ENCODE results near the gene FCER2. TPM values are rescaled to one million over a fixed set of nuclear protein-coding genes. Genes with fewer than 3 reads are reported as not detected.

FCER2 gene
- total and polyA plus RNA-seq, 4 donors = 0.14 TPM; not detected in 3

- TF ChIP-seq, protein P1, sequence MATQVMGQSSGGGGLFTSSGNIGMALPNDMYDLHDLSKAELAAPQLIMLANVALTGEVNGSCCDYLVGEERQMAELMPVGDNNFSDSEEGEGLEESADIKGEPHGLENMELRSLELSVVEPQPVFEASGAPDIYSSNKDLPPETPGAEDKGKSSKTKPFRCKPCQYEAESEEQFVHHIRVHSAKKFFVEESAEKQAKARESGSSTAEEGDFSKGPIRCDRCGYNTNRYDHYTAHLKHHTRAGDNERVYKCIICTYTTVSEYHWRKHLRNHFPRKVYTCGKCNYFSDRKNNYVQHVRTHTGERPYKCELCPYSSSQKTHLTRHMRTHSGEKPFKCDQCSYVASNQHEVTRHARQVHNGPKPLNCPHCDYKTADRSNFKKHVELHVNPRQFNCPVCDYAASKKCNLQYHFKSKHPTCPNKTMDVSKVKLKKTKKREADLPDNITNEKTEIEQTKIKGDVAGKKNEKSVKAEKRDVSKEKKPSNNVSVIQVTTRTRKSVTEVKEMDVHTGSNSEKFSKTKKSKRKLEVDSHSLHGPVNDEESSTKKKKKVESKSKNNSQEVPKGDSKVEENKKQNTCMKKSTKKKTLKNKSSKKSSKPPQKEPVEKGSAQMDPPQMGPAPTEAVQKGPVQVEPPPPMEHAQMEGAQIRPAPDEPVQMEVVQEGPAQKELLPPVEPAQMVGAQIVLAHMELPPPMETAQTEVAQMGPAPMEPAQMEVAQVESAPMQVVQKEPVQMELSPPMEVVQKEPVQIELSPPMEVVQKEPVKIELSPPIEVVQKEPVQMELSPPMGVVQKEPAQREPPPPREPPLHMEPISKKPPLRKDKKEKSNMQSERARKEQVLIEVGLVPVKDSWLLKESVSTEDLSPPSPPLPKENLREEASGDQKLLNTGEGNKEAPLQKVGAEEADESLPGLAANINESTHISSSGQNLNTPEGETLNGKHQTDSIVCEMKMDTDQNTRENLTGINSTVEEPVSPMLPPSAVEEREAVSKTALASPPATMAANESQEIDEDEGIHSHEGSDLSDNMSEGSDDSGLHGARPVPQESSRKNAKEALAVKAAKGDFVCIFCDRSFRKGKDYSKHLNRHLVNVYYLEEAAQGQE (IDR thresholded peaks at IDR 0.05) = no peak
Measured at GRCh38 chr19:7729211-7729610, 27.3 kb upstream of the FCER2 start (continued).

- Histone ChIP-seq H3K9ac (ENCODE audit: low read depth in 1 of 2, low read length in 2 of 2) (no peak overlapping the region), H3K36me3 (ENCODE audit: control insufficient read depth in 4 of 4, insufficient read depth in 3 of 4, low read depth in 1 of 4, low read length in 3 of 4) (no peaks in the 10 kb centered on the region), H3K4me3 (ENCODE audit: low read depth in 1 of 3, low read length in 3 of 3) (no peak overlapping the region), H3K27ac (ENCODE audit: low read depth in 1 of 2, low read length in 2 of 2) (no peak overlapping the region), H3K9me3 (ENCODE audit: control insufficient read depth in 4 of 4, low read length in 3 of 4) (no peaks in the 10 kb centered on the region), H3K4me1 (ENCODE audit: control insufficient read depth in 4 of 4, insufficient read depth in 4 of 4, low read length in 3 of 4) (peaks cover 0 to 2% (median 0%) of the 10 kb centered on the region in 4 donors), H3K27me3 (ENCODE audit: control insufficient read depth in 4 of 4, insufficient read depth in 4 of 4, low read length in 3 of 4) (peaks cover 0 to 9% (median under 1%) of the 10 kb centered on the region in 4 donors)
- 67% methylated on average over 2 of the region's 2 CpGs for WGBS
- no peak for DNase-seq (ENCODE audit: low spot score)
- TF ChIP-seq TAF1 (conservative IDR thresholded peaks at IDR 0.05) (no peak), EGR1 (IDR thresholded peaks at IDR 0.05; ENCODE audit: low read depth in 2 of 2) (no peak), JUND (IDR thresholded peaks at IDR 0.05) (no peak), ATF3 (IDR thresholded peaks at IDR 0.05) (no peak), HNF4G (IDR thresholded peaks at IDR 0.05) (no peak), SP1 (IDR thresholded peaks at IDR 0.05) (no peak), FOXA1 (IDR thresholded peaks at IDR 0.05) (no peak)
- TF ChIP-seq, protein P1 (IDR thresholded peaks at IDR 0.05) = no peak
- TF ChIP-seq, protein P2, sequence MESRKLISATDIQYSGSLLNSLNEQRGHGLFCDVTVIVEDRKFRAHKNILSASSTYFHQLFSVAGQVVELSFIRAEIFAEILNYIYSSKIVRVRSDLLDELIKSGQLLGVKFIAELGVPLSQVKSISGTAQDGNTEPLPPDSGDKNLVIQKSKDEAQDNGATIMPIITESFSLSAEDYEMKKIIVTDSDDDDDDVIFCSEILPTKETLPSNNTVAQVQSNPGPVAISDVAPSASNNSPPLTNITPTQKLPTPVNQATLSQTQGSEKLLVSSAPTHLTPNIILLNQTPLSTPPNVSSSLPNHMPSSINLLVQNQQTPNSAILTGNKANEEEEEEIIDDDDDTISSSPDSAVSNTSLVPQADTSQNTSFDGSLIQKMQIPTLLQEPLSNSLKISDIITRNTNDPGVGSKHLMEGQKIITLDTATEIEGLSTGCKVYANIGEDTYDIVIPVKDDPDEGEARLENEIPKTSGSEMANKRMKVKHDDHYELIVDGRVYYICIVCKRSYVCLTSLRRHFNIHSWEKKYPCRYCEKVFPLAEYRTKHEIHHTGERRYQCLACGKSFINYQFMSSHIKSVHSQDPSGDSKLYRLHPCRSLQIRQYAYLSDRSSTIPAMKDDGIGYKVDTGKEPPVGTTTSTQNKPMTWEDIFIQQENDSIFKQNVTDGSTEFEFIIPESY (IDR thresholded peaks at IDR 0.05) = no peak
Measured at GRCh38 chr19:7725791-7726190, 23.9 kb upstream of the FCER2 start.

- TF ChIP-seq RAD21 (IDR thresholded peaks at IDR 0.05) = no peak
- TF ChIP-seq TAF1 (conservative IDR thresholded peaks at IDR 0.05) = no peak
- TF ChIP-seq, protein P1 (IDR thresholded peaks at IDR 0.05) = no peak
- no peak for TF ChIP-seq EGR1 (IDR thresholded peaks at IDR 0.05; ENCODE audit: low read depth in 2 of 2)
- TF ChIP-seq CTCF (IDR thresholded peaks at IDR 0.05; ENCODE audit: low read depth, low read length, missing input control) = no peak
- TF ChIP-seq NR2F2 (IDR thresholded peaks at IDR 0.05) = no peak
- TF ChIP-seq ATF3 (IDR thresholded peaks at IDR 0.05) = no peak
- TF ChIP-seq HNF4A (conservative IDR thresholded peaks at IDR 0.05) = no peak
- TF ChIP-seq MAX (IDR thresholded peaks at IDR 0.05) = no peak
- H3K9me3 ChIP-seq (ENCODE audit: control insufficient read depth in 4 of 4, low read length in 3 of 4) = no peaks in the 10 kb centered on the region
- no peaks in the 10 kb centered on the region for H3K4me1 ChIP-seq (ENCODE audit: control insufficient read depth in 4 of 4, insufficient read depth in 4 of 4, low read length in 3 of 4)
- no peak overlapping the region for H3K9ac ChIP-seq (ENCODE audit: low read depth in 1 of 2, low read length in 2 of 2)
- DNase-seq (ENCODE audit: low spot score) = no peak
- H3K36me3 ChIP-seq (ENCODE audit: control insufficient read depth in 4 of 4, insufficient read depth in 3 of 4, low read depth in 1 of 4, low read length in 3 of 4) = no peaks in the 10 kb centered on the region
- 55% methylated on average over 5 of the region's 5 CpGs for WGBS
- H3K27me3 ChIP-seq (ENCODE audit: control insufficient read depth in 4 of 4, insufficient read depth in 4 of 4, low read length in 3 of 4) = no peaks in the 10 kb centered on the region
- H3K27ac ChIP-seq (ENCODE audit: low read depth in 1 of 2, low read length in 2 of 2) = no peak overlapping the region
- H3K4me3 ChIP-seq (ENCODE audit: low read depth in 1 of 3, low read length in 3 of 3) = no peak overlapping the region
Measured at GRCh38 chr19:7722231-7722651, 20.3 kb upstream of the FCER2 start.

All from liver (tissue), 9 donors.